GM19372 (cell line): ENCODE measurements around the gene ANKS1A.
"Not testable (repeated sequence)": the region's sequence is repeated elsewhere in the genome, so short reads cannot be mapped to it uniquely, and the experiment has no call there.

Source experiments
- ATAC-seq: cut with Tn5 transposase; IDR thresholded peaks from one replicate; pipeline ENCODE4 v1.9.1; 2021; ENCODE audit warnings: mild to moderate bottlenecking, low read depth, moderate library complexity; ENCODE audit not compliant: unreplicated experiment

Gene ANKS1A, protein sequence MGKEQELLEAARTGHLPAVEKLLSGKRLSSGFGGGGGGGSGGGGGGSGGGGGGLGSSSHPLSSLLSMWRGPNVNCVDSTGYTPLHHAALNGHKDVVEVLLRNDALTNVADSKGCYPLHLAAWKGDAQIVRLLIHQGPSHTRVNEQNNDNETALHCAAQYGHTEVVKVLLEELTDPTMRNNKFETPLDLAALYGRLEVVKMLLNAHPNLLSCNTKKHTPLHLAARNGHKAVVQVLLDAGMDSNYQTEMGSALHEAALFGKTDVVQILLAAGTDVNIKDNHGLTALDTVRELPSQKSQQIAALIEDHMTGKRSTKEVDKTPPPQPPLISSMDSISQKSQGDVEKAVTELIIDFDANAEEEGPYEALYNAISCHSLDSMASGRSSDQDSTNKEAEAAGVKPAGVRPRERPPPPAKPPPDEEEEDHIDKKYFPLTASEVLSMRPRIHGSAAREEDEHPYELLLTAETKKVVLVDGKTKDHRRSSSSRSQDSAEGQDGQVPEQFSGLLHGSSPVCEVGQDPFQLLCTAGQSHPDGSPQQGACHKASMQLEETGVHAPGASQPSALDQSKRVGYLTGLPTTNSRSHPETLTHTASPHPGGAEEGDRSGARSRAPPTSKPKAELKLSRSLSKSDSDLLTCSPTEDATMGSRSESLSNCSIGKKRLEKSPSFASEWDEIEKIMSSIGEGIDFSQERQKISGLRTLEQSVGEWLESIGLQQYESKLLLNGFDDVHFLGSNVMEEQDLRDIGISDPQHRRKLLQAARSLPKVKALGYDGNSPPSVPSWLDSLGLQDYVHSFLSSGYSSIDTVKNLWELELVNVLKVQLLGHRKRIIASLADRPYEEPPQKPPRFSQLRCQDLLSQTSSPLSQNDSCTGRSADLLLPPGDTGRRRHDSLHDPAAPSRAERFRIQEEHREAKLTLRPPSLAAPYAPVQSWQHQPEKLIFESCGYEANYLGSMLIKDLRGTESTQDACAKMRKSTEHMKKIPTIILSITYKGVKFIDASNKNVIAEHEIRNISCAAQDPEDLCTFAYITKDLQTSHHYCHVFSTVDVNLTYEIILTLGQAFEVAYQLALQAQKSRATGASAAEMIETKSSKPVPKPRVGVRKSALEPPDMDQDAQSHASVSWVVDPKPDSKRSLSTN

DNA sequence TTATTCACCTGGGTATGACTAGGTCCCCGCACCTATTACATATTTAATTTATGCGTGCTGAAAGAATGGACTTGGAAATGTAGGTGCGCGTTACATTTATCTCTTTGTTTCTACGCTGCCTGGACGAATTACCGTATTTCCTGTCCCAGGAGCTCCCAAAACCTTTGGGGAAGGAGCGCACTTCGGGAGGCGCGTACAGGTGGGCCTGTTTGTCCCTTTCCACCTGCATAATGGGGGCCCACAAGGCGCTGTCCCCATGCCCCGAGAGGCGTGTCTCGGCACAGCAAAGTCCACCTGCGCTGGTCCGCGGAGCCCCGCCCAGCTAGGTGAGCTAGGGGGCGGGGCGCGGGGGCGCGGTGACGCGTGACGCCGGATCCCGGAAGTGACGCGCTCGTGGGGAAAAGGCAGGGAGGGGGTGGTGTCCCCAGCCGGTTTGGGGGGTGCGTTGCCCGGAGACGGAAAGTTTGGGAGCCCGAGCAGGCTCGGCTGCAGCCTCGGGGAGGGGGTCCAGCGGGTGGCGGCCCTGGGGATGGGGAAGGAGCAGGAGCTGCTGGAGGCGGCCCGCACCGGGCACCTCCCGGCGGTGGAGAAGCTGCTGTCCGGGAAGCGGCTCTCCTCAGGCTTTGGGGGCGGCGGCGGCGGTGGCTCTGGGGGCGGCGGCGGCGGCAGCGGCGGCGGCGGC lies at the start of gene ANKS1A:
TSS of gene ANKS1A (plus strand) at position 382 of the 682 bp plus-strand sequence. CDS start at position 530, 148 bp downstream.
- ATAC-seq = peak; percentile 70

DNA sequence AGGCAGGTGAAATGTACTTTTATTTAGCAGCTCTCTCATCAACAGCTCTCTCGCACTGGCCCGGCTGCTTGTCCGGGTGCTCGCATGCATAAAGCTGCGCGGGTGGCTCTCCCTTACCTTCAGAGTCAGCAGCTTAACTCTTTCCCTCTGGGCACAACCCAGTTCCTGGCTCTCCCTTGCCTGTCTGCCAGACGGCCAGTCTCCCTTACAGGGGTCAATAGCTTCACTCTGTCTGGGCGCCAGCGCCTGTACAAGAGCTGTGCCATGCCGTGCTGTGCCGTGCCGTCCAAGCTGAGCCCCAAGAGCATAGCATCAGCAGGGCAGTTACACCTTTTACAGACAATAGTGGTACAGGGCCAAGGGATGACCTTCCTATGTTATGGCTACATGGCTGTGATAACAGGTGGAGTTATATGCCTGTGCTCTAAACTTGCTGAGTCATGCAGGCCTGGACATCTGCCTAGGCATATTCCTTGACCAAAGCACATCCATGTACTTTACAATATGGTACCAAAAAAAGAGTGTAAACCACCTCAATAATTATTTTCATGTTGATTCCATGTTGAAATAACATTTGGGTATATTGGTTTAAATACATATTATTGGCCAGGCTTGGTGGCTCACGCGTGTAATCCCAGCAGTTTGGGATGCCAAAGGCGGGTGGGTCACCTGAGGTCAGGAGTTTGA lies 49.2 kb upstream of the ANKS1A start:
- ATAC-seq = no peak

DNA sequence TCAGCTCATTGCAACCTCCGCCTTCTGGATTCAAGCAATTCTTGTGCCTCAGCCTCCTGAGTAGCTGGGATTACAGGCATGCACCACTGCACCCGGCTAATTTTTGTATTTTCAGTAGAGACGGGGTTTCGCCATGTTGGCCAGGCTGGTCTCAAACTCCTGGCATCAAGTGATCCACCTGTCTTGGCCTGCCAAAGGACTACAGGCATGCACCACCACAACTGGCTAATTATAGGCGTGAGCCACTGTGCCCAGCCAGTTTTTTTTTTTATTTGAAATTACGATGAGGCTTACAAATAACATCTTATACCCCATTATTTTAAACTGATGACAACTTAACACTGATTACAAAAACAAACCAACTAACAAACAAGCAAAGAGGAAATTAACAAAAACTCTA lies 40.0 kb upstream of the ANKS1A start:
- not testable (repeated sequence) for ATAC-seq

DNA sequence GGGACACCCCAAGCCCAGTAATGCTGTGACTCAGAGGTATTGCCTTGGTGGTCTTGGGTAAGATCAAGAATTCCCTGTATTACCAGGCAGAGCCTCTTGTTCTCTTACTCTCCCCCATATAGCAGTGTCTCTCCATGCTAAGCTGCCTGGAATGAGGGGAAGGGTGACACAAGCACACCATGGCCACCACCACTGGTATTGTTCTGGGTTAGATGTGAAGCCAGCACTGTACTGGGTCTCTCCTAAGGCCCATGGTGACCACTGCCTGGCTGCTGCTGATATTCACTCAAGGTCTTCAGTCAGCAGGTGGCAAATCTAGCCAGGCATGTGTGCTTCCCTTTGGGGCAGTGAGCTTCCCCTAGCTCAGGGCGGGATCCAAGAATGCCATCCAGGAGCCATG lies 37.7 kb upstream of the ANKS1A start:
- no peak for ATAC-seq

DNA sequence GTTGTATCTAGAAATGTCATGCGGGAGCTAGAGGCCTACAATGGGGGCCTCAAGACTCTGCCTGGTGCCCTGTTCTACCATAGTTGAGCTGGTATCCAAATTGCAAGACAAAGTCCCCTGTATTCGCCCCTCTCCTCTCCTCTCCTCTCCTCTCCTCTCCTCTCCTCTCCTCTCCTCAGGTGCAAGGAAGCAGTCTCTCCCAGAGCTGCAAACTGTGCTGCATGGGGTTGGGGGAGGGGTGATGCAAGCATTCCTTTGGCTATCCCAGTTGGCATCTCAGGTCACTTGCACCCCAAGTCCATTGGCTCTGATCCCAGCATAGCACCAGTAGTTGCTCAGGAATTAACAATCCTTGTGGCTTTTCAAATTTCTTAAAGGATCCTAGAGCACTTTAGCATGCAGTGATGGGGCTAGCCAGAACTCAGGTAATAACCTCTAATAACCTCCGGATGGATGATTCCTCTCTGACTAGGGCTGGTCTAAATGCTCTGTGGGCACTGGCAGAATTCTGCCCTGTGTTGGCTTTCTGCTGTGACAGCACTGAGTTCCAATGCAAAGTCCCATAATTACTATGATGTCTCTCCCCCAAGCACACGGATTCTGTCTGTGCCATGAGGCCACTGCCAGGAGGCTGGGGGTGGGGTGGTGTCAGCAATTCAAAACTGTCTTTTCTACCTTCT lies 36.5 kb upstream of the ANKS1A start:
- no peak for ATAC-seq

DNA sequence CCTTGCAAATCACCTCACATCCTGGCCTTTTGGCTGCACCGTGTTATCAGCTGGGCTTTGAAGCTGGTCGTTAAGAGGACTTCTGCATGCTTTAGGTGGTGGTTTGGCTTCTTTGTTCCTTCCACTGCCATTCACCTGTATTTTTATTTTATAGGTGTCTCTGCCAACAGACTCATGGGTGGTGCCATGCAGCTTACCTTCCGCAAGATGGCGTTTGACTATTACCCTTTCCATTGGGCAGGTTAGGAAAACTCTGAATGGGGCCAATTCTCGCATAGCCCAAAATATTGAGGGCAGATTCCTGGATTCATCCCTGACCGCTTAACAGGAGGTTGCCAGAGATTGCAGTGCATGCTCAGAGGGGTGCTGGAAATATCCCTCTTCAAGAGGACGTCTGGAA lies 33.6 kb upstream of the ANKS1A start:
- ATAC-seq = no peak

DNA sequence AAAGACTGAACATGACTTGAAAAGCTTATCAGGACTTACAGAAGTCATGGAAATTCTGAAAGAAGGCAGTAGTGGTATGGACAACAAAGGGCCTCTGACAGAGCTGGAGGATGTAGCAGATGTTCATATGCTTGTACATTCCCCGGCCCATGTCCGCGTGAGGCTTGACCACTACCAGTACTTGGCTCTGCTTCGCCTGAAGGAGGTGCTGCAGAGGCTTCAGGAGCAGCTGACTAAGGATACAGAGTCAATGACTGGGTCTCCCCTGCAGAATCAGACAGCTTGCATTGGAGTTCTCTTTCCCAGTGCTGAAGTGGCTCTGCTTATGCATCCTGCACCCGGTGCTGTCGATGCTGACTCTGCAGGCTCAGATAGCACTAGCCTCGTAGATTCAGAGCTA lies 30.4 kb upstream of the ANKS1A start:
- ATAC-seq = no peak

DNA sequence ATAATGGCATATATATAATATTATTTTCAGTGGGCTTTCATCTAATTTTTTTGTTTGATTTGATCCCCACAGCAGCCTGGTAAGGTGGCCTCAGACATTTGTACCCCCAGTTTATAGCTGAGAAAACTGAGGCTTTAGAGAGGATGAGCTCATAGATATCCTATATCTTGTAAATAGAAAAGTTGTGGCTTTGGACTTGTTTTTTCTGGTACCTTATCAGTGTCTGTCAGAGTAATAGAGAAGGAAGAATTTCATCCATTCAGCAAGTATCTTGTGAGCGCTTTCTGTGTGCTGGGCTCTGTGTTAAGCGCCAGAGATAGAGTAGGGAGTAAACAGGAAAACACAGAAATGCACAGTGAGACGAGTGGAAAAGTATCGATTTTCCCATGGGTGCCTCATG lies 29.1 kb upstream of the ANKS1A start:
- ATAC-seq = no peak

DNA sequence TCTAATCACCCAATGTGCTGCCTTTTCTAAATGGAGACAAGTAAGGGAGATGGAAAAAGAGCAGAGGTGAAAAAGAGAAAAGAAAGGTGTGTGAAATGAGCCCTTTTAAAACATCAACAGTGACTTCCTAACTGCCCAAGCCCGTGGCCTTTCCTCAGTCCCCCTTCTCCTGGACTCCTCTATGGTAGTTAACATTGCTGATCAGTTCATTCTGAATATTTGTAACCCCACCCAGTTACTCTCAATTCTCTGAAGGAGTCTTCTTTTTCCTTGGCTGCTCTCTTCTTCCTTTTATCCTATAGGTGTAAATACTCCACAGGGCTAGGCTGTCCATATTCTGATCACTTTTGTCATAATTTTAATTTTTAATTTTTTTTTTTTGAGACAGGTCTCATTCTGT lies 28.3 kb upstream of the ANKS1A start:
- no peak for ATAC-seq

DNA sequence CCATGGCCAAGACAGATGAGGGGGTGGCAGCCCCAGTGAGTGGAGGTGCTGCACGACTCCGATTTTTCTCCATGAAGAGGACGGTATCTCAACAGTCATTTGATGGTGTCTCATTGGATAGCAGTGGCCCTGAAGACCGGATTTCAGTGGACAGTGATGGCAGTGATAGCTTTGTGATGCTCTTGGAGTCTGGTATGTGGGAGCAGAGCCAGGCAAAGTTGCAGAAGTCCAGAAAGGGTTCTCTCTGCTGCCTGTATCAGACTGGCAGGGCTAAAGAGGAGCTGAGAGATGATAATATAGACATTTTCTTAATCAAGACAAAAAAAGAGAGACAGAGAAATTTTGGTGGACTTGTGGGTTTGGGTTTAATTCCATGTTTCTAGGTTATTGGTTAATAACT lies 25.0 kb upstream of the ANKS1A start:
- ATAC-seq = no peak

DNA sequence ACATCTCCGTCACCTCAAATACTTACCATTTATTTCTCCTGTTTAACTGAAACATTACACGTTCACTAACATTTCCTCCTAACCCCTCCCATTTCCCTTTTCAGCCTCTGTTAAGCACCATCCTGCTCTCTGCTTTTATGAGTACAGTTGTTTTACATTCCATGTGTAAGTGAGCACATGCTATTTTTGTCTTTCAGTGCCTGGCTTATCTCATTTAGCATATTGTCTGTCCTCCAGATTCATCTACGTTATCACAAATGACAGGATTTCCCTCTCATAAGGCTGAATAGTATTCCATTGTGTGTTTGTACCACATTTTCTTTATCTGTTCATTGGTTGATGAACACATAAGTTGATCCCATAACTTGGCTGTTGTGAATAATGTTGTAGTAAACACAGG lies 23.9 kb upstream of the ANKS1A start:
- no peak for ATAC-seq

DNA sequence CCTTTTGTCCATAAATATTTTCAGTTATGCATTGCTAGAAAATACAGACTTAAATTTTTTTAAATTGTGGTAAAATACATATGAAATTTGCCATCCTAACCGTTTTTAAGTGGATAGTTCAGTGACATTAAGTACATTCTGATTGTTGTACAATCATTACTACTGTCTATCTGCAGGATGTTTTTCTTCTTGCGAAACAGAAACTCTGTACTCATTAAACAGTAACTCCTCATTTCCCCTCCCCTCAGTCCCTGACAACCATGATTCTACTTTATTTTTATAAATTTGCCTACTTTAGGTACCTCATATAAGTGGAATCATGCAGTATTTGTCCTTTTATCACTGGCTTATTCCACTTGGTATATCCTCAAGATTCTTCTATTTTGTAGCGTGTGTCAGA lies 22.5 kb upstream of the ANKS1A start:
- ATAC-seq = no peak

DNA sequence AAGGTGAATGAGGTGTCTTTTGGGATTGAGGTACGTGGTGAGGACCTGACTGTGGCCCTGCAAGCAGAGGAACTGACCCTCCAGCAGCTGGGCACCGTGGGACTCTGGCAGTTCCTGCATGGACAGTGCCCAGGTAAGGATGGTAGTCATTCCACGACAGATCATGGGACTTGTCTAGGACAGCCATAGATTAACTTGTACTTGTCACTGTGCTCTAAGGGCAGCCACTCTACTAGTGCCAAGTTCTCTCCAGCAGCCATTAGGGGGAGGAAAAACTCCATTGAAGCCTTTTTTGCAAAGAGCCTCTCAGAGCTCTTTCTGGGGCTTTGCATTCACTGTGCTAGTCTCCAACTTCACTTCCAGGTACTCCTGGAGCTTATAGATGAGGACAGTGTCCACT lies 21.6 kb upstream of the ANKS1A start:
- ATAC-seq = no peak

DNA sequence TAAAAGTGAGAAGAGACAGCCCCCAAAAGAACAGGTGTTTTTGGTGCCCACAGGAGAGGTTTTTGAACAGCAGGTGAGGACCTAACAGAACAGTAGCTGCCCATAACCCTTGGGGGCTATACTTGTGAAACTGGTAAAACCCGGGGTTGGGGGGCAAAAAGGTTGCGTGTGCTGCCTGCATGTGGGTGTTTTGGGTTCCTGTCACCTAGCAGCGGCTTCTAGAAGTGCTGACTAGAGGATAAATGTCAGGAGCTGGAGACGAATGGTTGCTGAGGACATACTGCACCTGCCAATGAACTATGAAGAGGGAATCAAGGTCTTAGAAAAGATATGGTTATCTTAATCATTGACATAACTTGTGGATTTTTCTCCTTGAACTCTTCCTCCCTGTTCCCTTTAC lies 17.2 kb upstream of the ANKS1A start:
- ATAC-seq = no peak

DNA sequence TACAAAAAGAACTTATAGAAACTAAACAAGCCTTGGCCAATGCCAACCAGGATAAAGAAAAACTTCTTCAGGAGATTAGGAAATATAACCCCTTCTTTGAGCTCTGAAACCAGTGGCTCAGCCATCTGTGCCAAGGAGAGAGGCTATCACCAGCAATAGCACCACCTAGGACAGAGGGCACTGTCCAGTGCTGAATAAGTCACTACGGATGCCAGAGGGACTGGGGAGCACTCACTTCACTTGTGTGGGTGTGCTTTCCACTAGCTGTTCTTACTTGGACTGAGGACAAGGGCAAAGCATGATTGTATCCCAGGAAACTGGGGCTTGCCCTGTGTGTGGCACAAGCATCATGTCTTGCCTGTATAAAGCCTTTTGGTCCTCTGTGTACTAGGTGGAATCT lies 16.7 kb upstream of the ANKS1A start:
- ATAC-seq = no peak

DNA sequence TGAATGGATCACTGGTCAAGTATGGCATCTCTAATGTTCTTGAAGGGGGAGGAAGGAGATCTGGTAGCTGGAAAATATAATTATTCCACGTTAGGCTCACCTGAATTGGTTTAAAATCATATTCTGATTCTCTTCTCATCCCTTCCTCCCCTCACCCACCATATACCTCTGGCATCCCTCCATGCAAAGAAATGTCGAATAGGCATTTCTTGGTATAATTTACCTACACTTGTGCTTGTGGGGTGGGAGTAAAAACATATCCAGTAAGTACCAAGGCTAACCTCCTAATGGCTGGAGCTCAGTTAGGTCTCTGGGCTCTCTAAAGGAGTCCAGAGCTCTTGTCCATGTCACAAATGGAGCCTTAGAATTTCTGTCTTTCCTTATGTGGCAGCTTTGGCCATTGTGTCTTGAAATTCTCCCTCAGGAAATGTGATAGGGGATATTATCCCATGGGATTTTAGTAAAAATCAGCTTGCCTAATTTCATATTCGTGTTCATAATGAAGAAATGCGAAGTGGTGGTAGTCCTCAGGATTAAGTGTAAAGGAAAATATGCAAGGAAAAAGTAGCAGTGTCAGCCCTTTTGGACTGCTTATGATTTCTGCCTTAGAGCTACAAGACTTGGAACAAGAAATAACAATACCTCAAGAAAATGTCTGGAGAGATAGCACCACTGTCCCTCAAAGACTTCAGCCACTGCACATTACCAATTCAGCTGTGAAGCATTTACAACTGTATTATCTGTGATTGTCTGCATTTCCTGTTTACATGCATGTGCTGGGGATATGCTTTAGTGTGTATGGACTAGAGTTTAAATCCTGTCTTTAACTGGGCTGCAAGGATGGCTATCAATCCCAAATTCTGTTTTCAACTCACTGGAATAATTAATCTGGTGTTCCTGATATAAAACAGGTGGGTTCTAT lies 13.5 kb upstream of the ANKS1A start:
- no peak for ATAC-seq

DNA sequence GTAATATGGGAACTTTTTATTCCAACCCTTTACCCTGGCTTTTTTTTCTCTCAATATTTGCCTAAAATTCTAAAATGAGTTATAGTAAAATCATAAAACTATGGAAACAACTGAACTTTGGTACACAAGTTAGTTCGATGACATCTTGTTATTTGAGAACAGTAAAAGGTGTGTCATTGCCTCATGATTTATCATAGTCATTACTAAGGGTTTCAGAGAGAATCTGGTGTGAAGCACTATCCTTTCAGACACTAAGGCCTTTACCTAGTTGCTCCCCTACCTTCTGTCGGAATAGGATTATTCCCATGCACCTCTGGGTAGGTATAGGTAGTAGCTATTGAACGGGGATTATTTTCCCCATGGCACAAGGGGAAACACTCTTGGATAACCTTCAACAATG lies 12.6 kb upstream of the ANKS1A start:
- ATAC-seq = no peak

DNA sequence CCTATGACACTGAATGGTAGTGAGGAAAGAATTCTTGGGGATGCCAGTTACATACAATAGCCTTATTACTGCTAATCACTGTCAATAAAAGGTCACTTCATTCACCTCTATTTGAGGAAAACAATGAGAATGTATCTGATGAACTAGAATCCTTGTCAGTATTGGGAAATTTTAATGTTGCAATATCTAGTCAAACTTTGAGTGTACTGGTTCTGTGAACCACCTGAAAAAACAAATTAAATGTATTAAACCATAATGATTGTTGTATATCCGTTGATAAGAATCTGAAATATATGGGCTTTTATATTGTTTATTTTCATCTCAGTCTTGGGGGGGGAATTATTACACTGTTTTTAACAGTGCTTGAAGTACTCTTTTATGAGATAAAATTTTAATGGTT lies 11.8 kb upstream of the ANKS1A start:
- ATAC-seq = no peak
